Smooth muscle cell (in vitro differentiated cells): ENCODE results near the gene PTP4A2. TPM values are rescaled to one million over a fixed set of nuclear protein-coding genes. Genes with fewer than 3 reads are reported as not detected.

Source experiments
- DNase-seq: peaks from one replicate; lab custom pipeline; 2025; ENCODE audit not compliant: unreplicated experiment; lab: John Stamatoyannopoulos, UW
- H2AFZ ChIP-seq: fragments of 200-600 bp; sonication (generic); 2 replicates; pipeline ENCODE4 v1.6.0; 2016; ENCODE audit warnings: antibody characterized with exemption, low read depth, mild to moderate bottlenecking
- H3F3A ChIP-seq: fragments of 200-600 bp; sonication (generic); 2 replicates; pipeline ENCODE4 v1.6.0; 2017; ENCODE audit warnings: antibody characterized with exemption, low read depth
- H3K27ac ChIP-seq: fragments of 200-600 bp; sonication (generic); 2 replicates; pipeline ENCODE4 v1.5.1; 2016; ENCODE audit warnings: low read depth, mild to moderate bottlenecking
- H3K27me3 ChIP-seq: fragments of 200-600 bp; sonication (generic); 2 replicates; pipeline ENCODE4 v1.6.1; 2016; ENCODE audit warnings: low read depth, mild to moderate bottlenecking
- H3K36me3 ChIP-seq: fragments of 200-600 bp; sonication (generic); 2 replicates; pipeline ENCODE4 v1.5.1; 2016; ENCODE audit warnings: low read depth
- H3K4me1 ChIP-seq: fragments of 200-600 bp; sonication (generic); 2 replicates; pipeline ENCODE4 v1.5.1; 2016; ENCODE audit warnings: low read depth
- H3K4me2 ChIP-seq: fragments of 200-600 bp; sonication (generic); 2 replicates; pipeline ENCODE4 v1.6.0; 2016; ENCODE audit warnings: mild to moderate bottlenecking
- H3K4me3 ChIP-seq: fragments of 200-600 bp; sonication (generic); 2 replicates; pipeline ENCODE4 v1.5.1; 2016; ENCODE audit warnings: mild to moderate bottlenecking
- H3K79me2 ChIP-seq: fragments of 200-600 bp; sonication (generic); 2 replicates; pipeline ENCODE4 v1.6.0; 2016; ENCODE audit warnings: low read depth, mild to moderate bottlenecking
- H3K9ac ChIP-seq: fragments of 200-600 bp; sonication (generic); 2 replicates; pipeline ENCODE4 v1.6.0; 2016; ENCODE audit warnings: low read depth
- H3K9me3 ChIP-seq: fragments of 200-600 bp; sonication (generic); replicated peaks from 2 replicates; pipeline ENCODE4 v1.5.1; 2016; ENCODE audit warnings: low read depth
- H4K20me1 ChIP-seq: fragments of 200-600 bp; sonication (generic); 2 replicates; pipeline ENCODE4 v1.6.0; 2016; ENCODE audit warnings: low read depth
- CTCF ChIP-seq: fragments of 200-600 bp; sonication (generic); IDR thresholded peaks from 2 replicates; pipeline ENCODE4 v1.5.1; 2017; ENCODE audit warnings: borderline replicate concordance, mild to moderate bottlenecking, antibody characterized with exemption; ENCODE audit not compliant: insufficient read depth, poor library complexity, severe bottlenecking
- WGBS: methylation state at CpG from one replicate; pipeline ENCODE4 v1.1.7; 2016; ENCODE audit warnings: low lambda C conversion rate; 5-methylcytosine and 5-hydroxymethylcytosine counted together
- polyA plus RNA-seq: library from polyadenylated mRNA; unstranded; fragments of >200 nt; fragmentation: Nextera tagmentation; extraction: Ambion mirVana; gene quantifications from 2 replicates; pipeline ENCODE4 v1.2.1, GENCODE V29; 2016
- total RNA-seq: library from RNA; depleted of rRNA; stranded (reverse); fragments of >200 nt; gene quantifications from 2 replicates; pipeline ENCODE4 v1.2.3, GENCODE V29; 2014

PTP4A2 gene
- total and polyA plus RNA-seq, 2 experiments from 2014 or later = 334 to 460 TPM

GRCh38 chr1:31930836-31931592, 7.2 kb downstream of the PTP4A2 start:
- TF ChIP-seq CTCF = no peak
- peak overlapping the region; percentile 77 for H3K4me2 ChIP-seq
- H3F3A ChIP-seq = peaks cover 20% of the 10 kb centered on the region
- no peak overlapping the region for H3K9ac ChIP-seq
- H3K36me3 ChIP-seq = no peaks in the 10 kb centered on the region
- H4K20me1 ChIP-seq = peaks cover 100% of the 10 kb centered on the region
- 65% methylated on average over 7 of the region's 7 CpGs for WGBS
- H3K4me3 ChIP-seq = peak overlapping the region; percentile 11
- H3K9me3 ChIP-seq = no peaks in the 10 kb centered on the region
- no peaks in the 10 kb centered on the region for H3K27me3 ChIP-seq
- H3K79me2 ChIP-seq = peaks cover 100% of the 10 kb centered on the region
- H3K27ac ChIP-seq = peak overlapping the region; percentile 94
- no peak for DNase-seq
- H2AFZ ChIP-seq = no peak overlapping the region
- peaks cover 64% of the 10 kb centered on the region for H3K4me1 ChIP-seq

GRCh38 chr1:31927661-31927980, 10.5 kb downstream of the PTP4A2 start:
- Histone ChIP-seq H3K27ac (no peak overlapping the region), H3F3A (peaks cover 4% of the 10 kb centered on the region), H3K79me2 (peaks cover 98% of the 10 kb centered on the region), H3K4me1 (peaks cover 53% of the 10 kb centered on the region), H3K9me3 (no peaks in the 10 kb centered on the region), H3K36me3 (no peaks in the 10 kb centered on the region), H3K27me3 (no peaks in the 10 kb centered on the region), H3K4me3 (no peak overlapping the region), H3K4me2 (peak overlapping the region; percentile 22), H2AFZ (no peak overlapping the region), H4K20me1 (peaks cover 99% of the 10 kb centered on the region), H3K9ac (no peak overlapping the region)
- DNase-seq = no peak
- no peak for TF ChIP-seq CTCF
- WGBS = 74% methylated on average over 3 of the region's 3 CpGs

- peak overlapping the region; percentile 22 for H3K4me2 ChIP-seq
- peak overlapping the region; percentile 35 for H3K27ac ChIP-seq
- H3K27me3 ChIP-seq = no peaks in the 10 kb centered on the region
- H2AFZ ChIP-seq = no peak overlapping the region
- DNase-seq = no peak
- peaks cover 98% of the 10 kb centered on the region for H3K79me2 ChIP-seq
- no peak overlapping the region for H3K9ac ChIP-seq
- peaks cover 9% of the 10 kb centered on the region for H3F3A ChIP-seq
- H3K9me3 ChIP-seq = no peaks in the 10 kb centered on the region
- no peaks in the 10 kb centered on the region for H3K36me3 ChIP-seq
- no peak for TF ChIP-seq CTCF
- peaks cover 99% of the 10 kb centered on the region for H4K20me1 ChIP-seq
- H3K4me3 ChIP-seq = no peak overlapping the region
- H3K4me1 ChIP-seq = peaks cover 49% of the 10 kb centered on the region
- 95% methylated on average over 8 of the region's 8 CpGs for WGBS
Observed at GRCh38 chr1:31926853-31927660, 11.1 kb downstream of the PTP4A2 start.
